HG03432 (cell line): ENCODE measurements around the gene MIR17HG.
A peak's percentile ranks its signal among the peaks of the same experiment; 100 is the strongest.
"Not testable (repeated sequence)": the region's sequence is repeated elsewhere in the genome, so short reads cannot be mapped to it uniquely, and the experiment has no call there.

Source experiments
- ATAC-seq: cut with Tn5 transposase; IDR thresholded peaks from one replicate; pipeline ENCODE4 v1.9.1; 2021; ENCODE audit warnings: mild to moderate bottlenecking, moderate library complexity; ENCODE audit not compliant: unreplicated experiment

The MIR17HG gene

GRCh38 chr13:91346850-91347201 lies 661 bp upstream of the MIR17HG start:
- ATAC-seq: peak; percentile 20

GRCh38 chr13:91347996-91348905 lies 764 bp downstream of the MIR17HG start:
- ATAC-seq: peak; percentile 39

- peak; percentile 57 for ATAC-seq
Observed at GRCh38 chr13:91348906-91349435, 1.5 kb downstream of the MIR17HG start.

- ATAC-seq: no peak
Observed at GRCh38 chr13:91349992-91350911, 2.8 kb downstream of the MIR17HG start.

- no peak for ATAC-seq
Observed at GRCh38 chr13:91351123-91351522, 3.6 kb downstream of the MIR17HG start.

- no peak for ATAC-seq
Observed at GRCh38 chr13:91351980-91352379, 4.5 kb downstream of the MIR17HG start.

- ATAC-seq: not testable (repeated sequence)
Observed at GRCh38 chr13:91352891-91353290, 5.4 kb downstream of the MIR17HG start.

GRCh38 chr13:91353494-91353893 lies 6.0 kb downstream of the MIR17HG start:
- no peak for ATAC-seq

- ATAC-seq: no peak
Observed at GRCh38 chr13:91355099-91355825, 7.8 kb downstream of the MIR17HG start.

- ATAC-seq: no peak
Observed at GRCh38 chr13:91355826-91356710, 8.6 kb downstream of the MIR17HG start.

GRCh38 chr13:91356919-91357612 lies 9.6 kb downstream of the MIR17HG start:
- no peak for ATAC-seq

- ATAC-seq: no peak
Observed at GRCh38 chr13:91357613-91358386, 10.3 kb downstream of the MIR17HG start.

GRCh38 chr13:91358387-91358782 lies 10.9 kb downstream of the MIR17HG start:
- no peak for ATAC-seq

GRCh38 chr13:91359111-91359510 lies 11.6 kb downstream of the MIR17HG start:
- ATAC-seq: no peak

GRCh38 chr13:91359631-91360030 lies 12.1 kb downstream of the MIR17HG start:
- no peak for ATAC-seq

- no peak for ATAC-seq
Observed at GRCh38 chr13:91360246-91360751, 12.8 kb downstream of the MIR17HG start.

- ATAC-seq: no peak
Observed at GRCh38 chr13:91361755-91362271, 14.3 kb downstream of the MIR17HG start.

- ATAC-seq: no peak
Observed at GRCh38 chr13:91362908-91363307, 15.4 kb downstream of the MIR17HG start.
